Measurements from ENCODE around the gene TBKBP1.

Gene TBKBP1

GRCh38 chr17:47654991-47655390 is 39.0 kb upstream of the TBKBP1 start:
- Histone ChIP-seq H3K23ac (ENCODE audit: low read length) (no peak overlapping the region), H2BK5ac (ENCODE audit: low read depth, low read length, poor library complexity) (no peak overlapping the region), H2AK5ac (ENCODE audit: low read length) (no peak overlapping the region), H3K4me2 (ENCODE audit: low read length) (no peak overlapping the region), H4K91ac (ENCODE audit: low read depth, low read length) (no peak overlapping the region), H3K79me1 (ENCODE audit: low read length) (peaks cover 6% of the 10 kb centered on the region), H3K79me2 (ENCODE audit: control insufficient read depth, insufficient read depth, low read length, poor library complexity) (peaks cover 5% of the 10 kb centered on the region), H2BK120ac (ENCODE audit: insufficient read depth, low read length, poor library complexity) (no peak overlapping the region), H2BK12ac (ENCODE audit: low read length) (no peak overlapping the region), H4K8ac (ENCODE audit: low read depth, low read length) (no peak overlapping the region), H3K4me1 (ENCODE audit: control insufficient read depth in 1 of 2, insufficient read depth in 2 of 2, low read length in 2 of 2) (peaks cover 0 to 1% of the 10 kb centered on the region in 2 experiments), H3K4me3 (ENCODE audit: low read depth, low read length) (no peak overlapping the region), H3K9ac (ENCODE audit: low read length) (no peak overlapping the region), H3K18ac (ENCODE audit: low read length) (no peak overlapping the region), H3K27me3 (ENCODE audit: insufficient read depth, low read length) (no peaks in the 10 kb centered on the region), H3K14ac (ENCODE audit: low read length) (no peak overlapping the region), H3K4ac (ENCODE audit: low read depth, low read length) (peak overlapping the region; percentile 10), H3K9me3 (ENCODE audit: insufficient read depth, low read depth, low read length) (no peaks in the 10 kb centered on the region), H3K36me3 (ENCODE audit: control insufficient read depth in 1 of 2, insufficient read depth in 2 of 2, low read length in 2 of 2) (peaks cover 26 to 54% of the 10 kb centered on the region in 2 experiments), H3K27ac (ENCODE audit: low read depth, low read length) (no peak overlapping the region), H2AFZ (ENCODE audit: insufficient read depth, low read length, poor library complexity) (no peak overlapping the region), H4K12ac (ENCODE audit: low read depth, low read length) (no peak overlapping the region)
- DNase-seq = no peak
- no CpG with 5 or more reads among the region's 6 CpGs for WGBS (ENCODE audit: extremely low coverage, insufficient coverage, insufficient read length)

DNA sequence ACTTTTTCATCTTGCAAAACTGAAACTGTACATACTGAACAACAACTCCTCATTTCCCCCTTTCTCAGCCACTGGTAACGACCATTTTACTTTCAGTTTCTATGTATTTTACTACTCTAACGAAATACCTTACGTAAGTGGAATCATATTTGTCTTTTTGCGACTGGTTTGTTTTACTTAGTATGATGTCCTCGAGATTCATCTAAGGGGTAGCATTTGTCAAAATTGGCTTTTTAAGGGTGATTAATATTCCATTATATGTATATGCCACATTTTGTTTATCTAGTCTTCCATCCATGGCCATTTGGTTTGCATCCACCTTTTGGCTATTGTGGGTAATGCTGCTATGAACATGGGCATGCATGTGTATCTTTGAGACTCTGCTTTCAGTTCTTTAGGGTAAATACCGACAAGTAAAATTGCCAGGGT is 33.9 kb upstream of the TBKBP1 start:
- Histone ChIP-seq H3K4me1 (ENCODE audit: control insufficient read depth in 1 of 2, insufficient read depth in 2 of 2, low read length in 2 of 2) (no peaks in the 10 kb centered on the region), H3K23ac (ENCODE audit: low read length) (no peak overlapping the region), H4K91ac (ENCODE audit: low read depth, low read length) (no peak overlapping the region), H2AFZ (ENCODE audit: insufficient read depth, low read length, poor library complexity) (no peak overlapping the region), H3K27ac (ENCODE audit: low read depth, low read length) (no peak overlapping the region), H3K79me1 (ENCODE audit: low read length) (no peaks in the 10 kb centered on the region), H3K27me3 (ENCODE audit: insufficient read depth, low read length) (no peaks in the 10 kb centered on the region), H3K9me3 (ENCODE audit: insufficient read depth, low read depth, low read length) (no peaks in the 10 kb centered on the region), H2BK120ac (ENCODE audit: insufficient read depth, low read length, poor library complexity) (no peak overlapping the region), H3K4me3 (ENCODE audit: low read depth, low read length) (no peak overlapping the region), H3K79me2 (ENCODE audit: control insufficient read depth, insufficient read depth, low read length, poor library complexity) (no peaks in the 10 kb centered on the region), H4K12ac (ENCODE audit: low read depth, low read length) (no peak overlapping the region), H2AK5ac (ENCODE audit: low read length) (no peak overlapping the region), H2BK5ac (ENCODE audit: low read depth, low read length, poor library complexity) (no peak overlapping the region), H3K36me3 (ENCODE audit: control insufficient read depth in 1 of 2, insufficient read depth in 2 of 2, low read length in 2 of 2) (peaks cover 47 to 77% of the 10 kb centered on the region in 2 experiments), H4K8ac (ENCODE audit: low read depth, low read length) (no peak overlapping the region), H3K18ac (ENCODE audit: low read length) (no peak overlapping the region), H3K14ac (ENCODE audit: low read length) (no peak overlapping the region), H2BK12ac (ENCODE audit: low read length) (no peak overlapping the region), H3K9ac (ENCODE audit: low read length) (no peak overlapping the region), H3K4ac (ENCODE audit: low read depth, low read length) (no peak overlapping the region), H3K4me2 (ENCODE audit: low read length) (no peak overlapping the region)
- DNase-seq = no peak
- no CpG with 5 or more reads among the region's 6 CpGs for WGBS (ENCODE audit: extremely low coverage, insufficient coverage, insufficient read length)

- DNase-seq = peak; percentile 50 to 77
- Histone ChIP-seq H3K18ac (ENCODE audit: low read length) (no peak overlapping the region), H3K14ac (ENCODE audit: low read length) (no peak overlapping the region), H3K9ac (ENCODE audit: low read length) (no peak overlapping the region), H2AK5ac (ENCODE audit: low read length) (no peak overlapping the region), H3K27me3 (ENCODE audit: insufficient read depth, low read length) (no peaks in the 10 kb centered on the region), H3K9me3 (ENCODE audit: insufficient read depth, low read depth, low read length) (no peaks in the 10 kb centered on the region), H3K23ac (ENCODE audit: low read length) (no peak overlapping the region), H3K27ac (ENCODE audit: low read depth, low read length) (no peak overlapping the region), H4K12ac (ENCODE audit: low read depth, low read length) (no peak overlapping the region), H3K4me2 (ENCODE audit: low read length) (no peak overlapping the region), H2BK12ac (ENCODE audit: low read length) (no peak overlapping the region), H3K4me1 (ENCODE audit: control insufficient read depth in 1 of 2, insufficient read depth in 2 of 2, low read length in 2 of 2) (no peaks in the 10 kb centered on the region), H4K8ac (ENCODE audit: low read depth, low read length) (no peak overlapping the region), H3K36me3 (ENCODE audit: control insufficient read depth in 1 of 2, insufficient read depth in 2 of 2, low read length in 2 of 2) (peaks cover 50 to 73% of the 10 kb centered on the region in 2 experiments), H3K79me1 (ENCODE audit: low read length) (no peaks in the 10 kb centered on the region), H4K91ac (ENCODE audit: low read depth, low read length) (no peak overlapping the region), H2BK5ac (ENCODE audit: low read depth, low read length, poor library complexity) (no peak overlapping the region), H3K4me3 (ENCODE audit: low read depth, low read length) (no peak overlapping the region), H2AFZ (ENCODE audit: insufficient read depth, low read length, poor library complexity) (no peak overlapping the region), H3K4ac (ENCODE audit: low read depth, low read length) (no peak overlapping the region), H3K79me2 (ENCODE audit: control insufficient read depth, insufficient read depth, low read length, poor library complexity) (no peaks in the 10 kb centered on the region), H2BK120ac (ENCODE audit: insufficient read depth, low read length, poor library complexity) (no peak overlapping the region)
- no CpG with 5 or more reads among the region's 6 CpGs for WGBS (ENCODE audit: extremely low coverage, insufficient coverage, insufficient read length)
These were observed 29.9 kb upstream of the TBKBP1 start for GRCh38 chr17:47663912-47664623.

DNA sequence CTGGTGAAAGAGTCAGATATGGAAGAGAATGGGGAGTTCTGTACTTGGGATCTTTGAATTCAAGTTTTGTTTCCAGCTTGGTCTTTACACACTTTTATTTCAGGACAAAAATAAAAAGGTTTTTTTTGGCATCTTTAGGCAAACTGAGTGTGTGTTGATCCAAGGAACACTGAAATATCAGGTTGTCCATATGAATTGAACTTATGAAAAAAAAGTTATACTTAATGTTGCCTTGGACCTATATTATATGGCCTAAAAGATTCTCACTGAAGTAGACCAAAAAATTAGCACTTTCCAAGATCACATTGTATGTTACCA is 29.4 kb upstream of the TBKBP1 start:
- Histone ChIP-seq H3K79me1 (ENCODE audit: low read length) (no peaks in the 10 kb centered on the region), H3K79me2 (ENCODE audit: control insufficient read depth, insufficient read depth, low read length, poor library complexity) (no peaks in the 10 kb centered on the region), H3K4me3 (ENCODE audit: low read depth, low read length) (no peak overlapping the region), H2AK5ac (ENCODE audit: low read length) (no peak overlapping the region), H3K14ac (ENCODE audit: low read length) (no peak overlapping the region), H3K18ac (ENCODE audit: low read length) (no peak overlapping the region), H3K23ac (ENCODE audit: low read length) (no peak overlapping the region), H3K4me1 (ENCODE audit: control insufficient read depth in 1 of 2, insufficient read depth in 2 of 2, low read length in 2 of 2) (no peaks in the 10 kb centered on the region), H2BK120ac (ENCODE audit: insufficient read depth, low read length, poor library complexity) (no peak overlapping the region), H3K36me3 (ENCODE audit: control insufficient read depth in 1 of 2, insufficient read depth in 2 of 2, low read length in 2 of 2) (peaks cover 51 to 73% of the 10 kb centered on the region in 2 experiments), H4K91ac (ENCODE audit: low read depth, low read length) (no peak overlapping the region), H3K27me3 (ENCODE audit: insufficient read depth, low read length) (no peaks in the 10 kb centered on the region), H4K12ac (ENCODE audit: low read depth, low read length) (no peak overlapping the region), H3K27ac (ENCODE audit: low read depth, low read length) (no peak overlapping the region), H3K4ac (ENCODE audit: low read depth, low read length) (no peak overlapping the region), H4K8ac (ENCODE audit: low read depth, low read length) (no peak overlapping the region), H2AFZ (ENCODE audit: insufficient read depth, low read length, poor library complexity) (no peak overlapping the region), H3K9ac (ENCODE audit: low read length) (no peak overlapping the region), H3K4me2 (ENCODE audit: low read length) (no peak overlapping the region), H2BK5ac (ENCODE audit: low read depth, low read length, poor library complexity) (no peak overlapping the region), H3K9me3 (ENCODE audit: insufficient read depth, low read depth, low read length) (no peaks in the 10 kb centered on the region), H2BK12ac (ENCODE audit: low read length) (no peak overlapping the region)
- no peak for DNase-seq
